Astrocyte (in vitro differentiated cells and primary cell): ENCODE results near the gene SLC6A12. TPM values are rescaled to one million over a fixed set of nuclear protein-coding genes. Genes with fewer than 3 reads are reported as not detected.

ENCODE experiments used
- DNase-seq: peaks from one replicate; pipeline ENCODE4 v3.0.0-alpha.2; 2010; ENCODE audit warnings: low read depth
- FAIRE-seq: peaks from 2 replicates; lab custom pipeline; 2011; peaks lifted over from hg19 to GRCh38; lab: Jason Lieb, UNC
- H2AFZ ChIP-seq: 2 replicates; pipeline ENCODE4 v1.6.0; 2012; ENCODE audit warnings: low read depth, low read length, inconsistent platforms
- H3K27ac ChIP-seq: 2 replicates; pipeline ENCODE4 v1.5.1; 2011; ENCODE audit warnings: low read depth, low read length, inconsistent platforms
- H3K27me3 ChIP-seq: 2 replicates; pipeline ENCODE4 v1.6.0; 2011; ENCODE audit warnings: low read length, inconsistent platforms; ENCODE audit not compliant: insufficient read depth
- H3K36me3 ChIP-seq: 2 replicates; pipeline ENCODE4 v1.5.1; 2011; ENCODE audit warnings: low read length, inconsistent platforms; ENCODE audit not compliant: insufficient read depth
- H3K4me1 ChIP-seq: 2 replicates; pipeline ENCODE4 v1.5.1; 2011; ENCODE audit warnings: low read length, inconsistent platforms; ENCODE audit not compliant: insufficient read depth
- H3K4me2 ChIP-seq: 2 replicates; pipeline ENCODE4 v1.6.0; 2012; ENCODE audit warnings: low read length, inconsistent platforms
- H3K4me3 ChIP-seq: 2 replicates; pipeline ENCODE4 v1.5.1; 2011; ENCODE audit warnings: low read depth, mild to moderate bottlenecking, low read length, inconsistent platforms; ENCODE audit not compliant: insufficient read depth
- H3K79me2 ChIP-seq: 2 replicates; pipeline ENCODE4 v1.6.0; 2012; ENCODE audit warnings: mild to moderate bottlenecking, low read length, inconsistent platforms; ENCODE audit not compliant: insufficient read depth
- H3K9ac ChIP-seq: 2 replicates; pipeline ENCODE4 v1.6.0; 2012; ENCODE audit warnings: mild to moderate bottlenecking, low read length, inconsistent platforms
- H3K9me3 ChIP-seq: 2 replicates; pipeline ENCODE4 v1.5.1; 2012; ENCODE audit warnings: low read depth, mild to moderate bottlenecking, low read length, inconsistent platforms; ENCODE audit not compliant: insufficient read depth
- H4K20me1 ChIP-seq: 2 replicates; pipeline ENCODE4 v1.6.0; 2012; ENCODE audit warnings: low read length, inconsistent platforms; ENCODE audit not compliant: insufficient read depth
- H3K27ac Mint-ChIP-seq: one replicate; pipeline ENCODE4 v1.8.0; 2021; ENCODE audit warnings: mild to moderate bottlenecking, mixed read lengths; ENCODE audit not compliant: unreplicated experiment
- H3K27me3 Mint-ChIP-seq: one replicate; pipeline ENCODE4 v1.8.0; 2021; ENCODE audit warnings: low read depth, mixed read lengths; ENCODE audit not compliant: unreplicated experiment
- H3K36me3 Mint-ChIP-seq: one replicate; pipeline ENCODE4 v1.8.0; 2021; ENCODE audit warnings: low read depth, mixed read lengths; ENCODE audit not compliant: unreplicated experiment
- H3K4me1 Mint-ChIP-seq: one replicate; pipeline ENCODE4 v1.8.0; 2021; ENCODE audit warnings: low read depth, mixed read lengths; ENCODE audit not compliant: unreplicated experiment
- H3K4me3 Mint-ChIP-seq: one replicate; pipeline ENCODE4 v1.8.0; 2021; ENCODE audit warnings: mild to moderate bottlenecking, moderate library complexity, mixed read lengths; ENCODE audit not compliant: unreplicated experiment
- H3K9me3 Mint-ChIP-seq: one replicate; pipeline ENCODE4 v1.8.0; 2021; ENCODE audit warnings: mild to moderate bottlenecking, mixed read lengths; ENCODE audit not compliant: unreplicated experiment
- EZH2 ChIP-seq: IDR thresholded peaks from 2 replicates; pipeline ENCODE4 v1.6.1; 2012; ENCODE audit warnings: mild to moderate bottlenecking, low read length, inconsistent platforms; ENCODE audit not compliant: insufficient read depth
- total RNA-seq: library from RNA; stranded (reverse); gene quantifications from 2 replicates; pipeline ENCODE4 v1.2.1, GENCODE V29; 2021
- TF ChIP-seq, protein P1 (sequence below): IDR thresholded peaks from 2 replicates; pipeline ENCODE4 v1.5.1; 2011; ENCODE audit warnings: low read depth, mild to moderate bottlenecking, inconsistent platforms, low read length, moderate library complexity; ENCODE audit not compliant: insufficient read depth

The SLC6A12 gene
- total RNA-seq, 1 donor from 2014 or later: 3.0 TPM

DNA sequence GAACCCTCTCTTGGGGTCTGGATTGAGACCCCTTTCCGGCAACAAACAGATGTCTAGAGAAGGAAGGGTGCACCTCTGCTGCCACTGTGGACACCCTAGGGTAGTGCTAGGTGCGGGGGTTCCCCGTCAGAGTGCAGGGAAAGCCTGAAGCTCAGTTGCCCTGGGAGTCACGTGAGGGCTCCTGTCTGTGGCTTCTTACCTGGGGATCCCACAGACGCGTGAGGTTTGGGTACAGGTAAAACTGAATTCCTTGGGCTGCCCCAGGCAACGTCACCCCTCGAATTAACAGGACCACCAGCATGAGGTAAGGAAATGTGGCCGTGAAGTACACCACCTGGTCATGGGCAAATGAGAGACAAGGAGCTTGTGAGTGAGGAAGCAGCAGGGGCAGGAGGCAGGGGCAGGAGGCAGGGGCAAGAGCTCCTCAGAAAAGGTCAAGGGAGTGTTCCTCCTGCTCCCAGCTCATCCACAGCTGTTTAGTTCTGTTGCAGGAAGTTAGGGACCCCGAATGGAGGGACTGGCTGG is 21.0 kb upstream of the SLC6A12 start:
- no peaks in the 10 kb centered on the region for H3K4me1 Mint-ChIP-seq
- H3K36me3 Mint-ChIP-seq: peaks cover 23% of the 10 kb centered on the region
- no peak overlapping the region for H2AFZ ChIP-seq
- no peaks in the 10 kb centered on the region for H3K36me3 ChIP-seq
- H4K20me1 ChIP-seq: no peaks in the 10 kb centered on the region
- FAIRE-seq (no peak), DNase-seq (no peak)
- H3K4me3 ChIP-seq: no peak overlapping the region
- peaks cover 22% of the 10 kb centered on the region for H3K9me3 Mint-ChIP-seq
- no peak overlapping the region for H3K27ac ChIP-seq
- H3K9ac ChIP-seq: no peak overlapping the region
- no peaks in the 10 kb centered on the region for H3K4me1 ChIP-seq
- peaks cover 22% of the 10 kb centered on the region for H3K27me3 ChIP-seq
- peaks cover 7% of the 10 kb centered on the region for H3K9me3 ChIP-seq
- TF ChIP-seq, protein P1, sequence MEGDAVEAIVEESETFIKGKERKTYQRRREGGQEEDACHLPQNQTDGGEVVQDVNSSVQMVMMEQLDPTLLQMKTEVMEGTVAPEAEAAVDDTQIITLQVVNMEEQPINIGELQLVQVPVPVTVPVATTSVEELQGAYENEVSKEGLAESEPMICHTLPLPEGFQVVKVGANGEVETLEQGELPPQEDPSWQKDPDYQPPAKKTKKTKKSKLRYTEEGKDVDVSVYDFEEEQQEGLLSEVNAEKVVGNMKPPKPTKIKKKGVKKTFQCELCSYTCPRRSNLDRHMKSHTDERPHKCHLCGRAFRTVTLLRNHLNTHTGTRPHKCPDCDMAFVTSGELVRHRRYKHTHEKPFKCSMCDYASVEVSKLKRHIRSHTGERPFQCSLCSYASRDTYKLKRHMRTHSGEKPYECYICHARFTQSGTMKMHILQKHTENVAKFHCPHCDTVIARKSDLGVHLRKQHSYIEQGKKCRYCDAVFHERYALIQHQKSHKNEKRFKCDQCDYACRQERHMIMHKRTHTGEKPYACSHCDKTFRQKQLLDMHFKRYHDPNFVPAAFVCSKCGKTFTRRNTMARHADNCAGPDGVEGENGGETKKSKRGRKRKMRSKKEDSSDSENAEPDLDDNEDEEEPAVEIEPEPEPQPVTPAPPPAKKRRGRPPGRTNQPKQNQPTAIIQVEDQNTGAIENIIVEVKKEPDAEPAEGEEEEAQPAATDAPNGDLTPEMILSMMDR: no peak
- TF ChIP-seq EZH2: no peak
- no peaks in the 10 kb centered on the region for H3K79me2 ChIP-seq
- H3K27ac Mint-ChIP-seq: no peak overlapping the region
- peaks cover 15% of the 10 kb centered on the region for H3K27me3 Mint-ChIP-seq
- H3K4me3 Mint-ChIP-seq: no peak overlapping the region
- no peak overlapping the region for H3K4me2 ChIP-seq

GRCh38 chr12:234019-234418 is 20.1 kb upstream of the SLC6A12 start:
- H4K20me1 ChIP-seq: no peaks in the 10 kb centered on the region
- no peak overlapping the region for H3K4me2 ChIP-seq
- Mint-ChIP-seq H3K27ac (no peak overlapping the region), H3K9me3 (peaks cover 22% of the 10 kb centered on the region), H3K4me1 (no peaks in the 10 kb centered on the region), H3K36me3 (peaks cover 23% of the 10 kb centered on the region), H3K4me3 (no peak overlapping the region), H3K27me3 (peaks cover 22% of the 10 kb centered on the region)
- H3K4me1 ChIP-seq: no peaks in the 10 kb centered on the region
- H3K9me3 ChIP-seq: peaks cover 7% of the 10 kb centered on the region
- DNase-seq: no peak
- no peaks in the 10 kb centered on the region for H3K36me3 ChIP-seq
- H3K27ac ChIP-seq: no peak overlapping the region
- no peak for FAIRE-seq
- peaks cover 28% of the 10 kb centered on the region for H3K27me3 ChIP-seq
- no peak overlapping the region for H3K4me3 ChIP-seq
- H3K79me2 ChIP-seq: no peaks in the 10 kb centered on the region
- H3K9ac ChIP-seq: no peak overlapping the region
- H2AFZ ChIP-seq: no peak overlapping the region
- TF ChIP-seq, protein P1: no peak
- TF ChIP-seq EZH2: no peak

- Mint-ChIP-seq H3K9me3 (peaks cover 22% of the 10 kb centered on the region), H3K4me3 (no peak overlapping the region), H3K4me1 (no peaks in the 10 kb centered on the region)
Measured at GRCh38 chr12:233615-233968, 19.6 kb upstream of the SLC6A12 start.

More at GRCh38 chr12:233615-233968, 19.6 kb upstream of the SLC6A12 start:
- H3K9ac ChIP-seq: no peak overlapping the region
- no peaks in the 10 kb centered on the region for H3K36me3 ChIP-seq
- H3K9me3 ChIP-seq: peaks cover 7% of the 10 kb centered on the region
- TF ChIP-seq EZH2: no peak
- TF ChIP-seq, protein P1: no peak
- peaks cover 32% of the 10 kb centered on the region for H3K27me3 ChIP-seq
- H2AFZ ChIP-seq: no peak overlapping the region
- H3K27me3 Mint-ChIP-seq: peaks cover 26% of the 10 kb centered on the region
- no peak overlapping the region for H3K27ac ChIP-seq
- no peak for FAIRE-seq
- H4K20me1 ChIP-seq: no peaks in the 10 kb centered on the region
- no peak overlapping the region for H3K4me3 ChIP-seq
- no peak for DNase-seq
- no peaks in the 10 kb centered on the region for H3K79me2 ChIP-seq
- peaks cover 23% of the 10 kb centered on the region for H3K36me3 Mint-ChIP-seq
- no peak overlapping the region for H3K4me2 ChIP-seq
- no peaks in the 10 kb centered on the region for H3K4me1 ChIP-seq
- H3K27ac Mint-ChIP-seq: no peak overlapping the region
